Measurements from ENCODE around the gene CHID1. TPM values are rescaled to one million over a fixed set of nuclear protein-coding genes. Genes with fewer than 3 reads are reported as not detected.

The CHID1 gene
- total RNA-seq, 2 experiments from 2014 or later: 51.8 to 56.3 TPM

DNA sequence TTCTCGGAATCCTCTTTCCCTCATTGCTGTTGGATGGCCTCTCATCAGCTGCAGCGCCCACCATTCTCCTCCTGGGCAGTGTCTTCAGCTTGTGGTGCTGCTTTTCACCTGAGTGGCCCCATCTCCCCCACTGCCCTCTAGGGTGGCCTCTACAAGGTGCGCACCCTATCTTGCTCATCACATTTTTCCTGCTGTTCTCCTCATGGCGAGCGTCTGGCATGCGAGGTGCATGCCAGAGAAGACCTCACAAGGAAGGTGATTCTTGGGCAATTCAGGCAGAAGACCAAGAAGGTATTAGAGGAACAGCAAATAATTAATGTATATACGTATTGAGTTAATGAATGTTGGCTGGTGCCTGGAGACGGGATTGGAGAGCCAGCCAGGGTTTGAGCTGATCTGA, 18.2 kb upstream of the CHID1 start:
- Mint-ChIP-seq H3K27me3 (ENCODE audit: low read depth) (no peaks in the 10 kb centered on the region), H3K4me1 (ENCODE audit: low read depth) (peaks cover 56% of the 10 kb centered on the region), H3K4me3 (no peak overlapping the region), H3K27ac (no peak overlapping the region), H3K9me3 (no peaks in the 10 kb centered on the region), H3K36me3 (ENCODE audit: low read depth) (peaks cover 8% of the 10 kb centered on the region)
- DNase-seq: no peak
- intact Hi-C loops (cut with micrococcal nuclease): loop anchor here (5.0 kb wide), 2 partner anchors 44 to 86 kb away; partner anchors contain the start of genes POLR2L and TSPAN4
- CTCF ChIA-PET: interaction anchor here (1.6 kb wide), 1 partner anchor 123 kb away, joined by 5 read pairs; no protein-coding TSS in a partner anchor

DNA sequence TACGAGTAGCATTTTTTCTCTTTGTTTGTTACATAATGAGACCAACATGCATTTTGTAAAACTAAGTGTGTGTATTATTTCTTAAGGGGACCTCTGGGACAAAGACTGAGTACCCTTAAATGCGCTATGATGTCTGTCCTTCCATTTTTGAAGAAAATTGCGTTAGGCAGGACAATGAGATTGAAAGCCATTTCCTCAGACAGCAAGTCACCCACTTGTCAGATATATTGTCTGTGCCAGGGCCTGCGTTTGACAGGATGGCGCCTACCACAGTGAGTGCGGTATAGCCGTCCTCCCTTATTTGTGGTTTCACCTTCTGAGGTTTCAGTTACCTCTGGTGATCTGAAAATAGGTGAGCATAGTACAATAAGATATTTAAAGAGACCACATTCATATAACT, 17.3 kb upstream of the CHID1 start:
- Mint-ChIP-seq H3K9me3 (no peaks in the 10 kb centered on the region), H3K27me3 (ENCODE audit: low read depth) (no peaks in the 10 kb centered on the region), H3K4me1 (ENCODE audit: low read depth) (peaks cover 47% of the 10 kb centered on the region), H3K27ac (no peak overlapping the region), H3K36me3 (ENCODE audit: low read depth) (peaks cover 7% of the 10 kb centered on the region), H3K4me3 (peak overlapping the region; percentile 2)
- CTCF ChIA-PET: interaction anchor here (0.6 to 1.6 kb wide), 2 partner anchors 124 to 727 kb away, joined by 5 read pairs; no protein-coding TSS in a partner anchor
- intact Hi-C loops (cut with micrococcal nuclease): loop anchor here (5.0 kb wide), 2 partner anchors 44 to 86 kb away; partner anchors contain the start of genes POLR2L and TSPAN4
- peak; percentile 52 for DNase-seq

DNA sequence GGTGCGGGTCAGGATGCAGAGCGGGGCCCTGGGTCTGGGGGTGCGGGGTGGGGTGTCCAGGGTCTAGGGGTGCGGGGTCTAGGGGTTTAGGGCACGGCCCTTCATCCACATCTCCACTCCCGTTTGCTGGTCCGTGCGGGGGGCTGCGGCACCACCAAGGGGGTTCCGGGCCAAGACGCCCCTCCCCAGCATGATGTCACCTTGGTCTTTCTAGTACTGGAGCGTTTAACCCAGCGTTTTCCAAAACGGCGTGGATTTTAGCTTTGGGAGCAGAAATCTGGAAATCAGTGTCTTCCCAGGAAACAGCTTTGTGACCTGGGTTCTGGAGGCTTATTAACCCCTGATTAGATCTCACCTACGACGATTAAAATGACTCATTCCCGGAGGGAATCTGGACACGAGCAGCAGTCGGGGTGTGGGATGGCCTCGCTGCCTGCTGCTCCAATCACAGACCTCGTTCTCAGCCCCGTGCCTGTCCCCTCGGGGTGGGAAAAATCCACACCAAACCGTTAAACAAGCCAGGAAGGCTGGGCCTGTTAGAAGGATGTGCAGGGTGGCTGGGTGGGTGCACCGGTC, 15.8 kb upstream of the CHID1 start:
- peaks cover 5% of the 10 kb centered on the region for H3K36me3 Mint-ChIP-seq (ENCODE audit: low read depth)
- H3K27ac Mint-ChIP-seq: peak overlapping the region; percentile 82
- H3K4me3 Mint-ChIP-seq: peak overlapping the region; percentile 81
- H3K4me1 Mint-ChIP-seq (ENCODE audit: low read depth): peaks cover 38% of the 10 kb centered on the region
- CTCF ChIA-PET: interaction anchor here (1.0 kb wide), 1 partner anchor 10 kb away, joined by 3 read pairs; no protein-coding TSS in a partner anchor
- H3K9me3 Mint-ChIP-seq: no peaks in the 10 kb centered on the region
- intact Hi-C loops (cut with micrococcal nuclease): loop anchor here (5.0 kb wide), 2 partner anchors 46 to 84 kb away; partner anchors contain the start of genes POLR2L and TSPAN4
- H3K27me3 Mint-ChIP-seq (ENCODE audit: low read depth): no peaks in the 10 kb centered on the region
- no peak for DNase-seq

DNA sequence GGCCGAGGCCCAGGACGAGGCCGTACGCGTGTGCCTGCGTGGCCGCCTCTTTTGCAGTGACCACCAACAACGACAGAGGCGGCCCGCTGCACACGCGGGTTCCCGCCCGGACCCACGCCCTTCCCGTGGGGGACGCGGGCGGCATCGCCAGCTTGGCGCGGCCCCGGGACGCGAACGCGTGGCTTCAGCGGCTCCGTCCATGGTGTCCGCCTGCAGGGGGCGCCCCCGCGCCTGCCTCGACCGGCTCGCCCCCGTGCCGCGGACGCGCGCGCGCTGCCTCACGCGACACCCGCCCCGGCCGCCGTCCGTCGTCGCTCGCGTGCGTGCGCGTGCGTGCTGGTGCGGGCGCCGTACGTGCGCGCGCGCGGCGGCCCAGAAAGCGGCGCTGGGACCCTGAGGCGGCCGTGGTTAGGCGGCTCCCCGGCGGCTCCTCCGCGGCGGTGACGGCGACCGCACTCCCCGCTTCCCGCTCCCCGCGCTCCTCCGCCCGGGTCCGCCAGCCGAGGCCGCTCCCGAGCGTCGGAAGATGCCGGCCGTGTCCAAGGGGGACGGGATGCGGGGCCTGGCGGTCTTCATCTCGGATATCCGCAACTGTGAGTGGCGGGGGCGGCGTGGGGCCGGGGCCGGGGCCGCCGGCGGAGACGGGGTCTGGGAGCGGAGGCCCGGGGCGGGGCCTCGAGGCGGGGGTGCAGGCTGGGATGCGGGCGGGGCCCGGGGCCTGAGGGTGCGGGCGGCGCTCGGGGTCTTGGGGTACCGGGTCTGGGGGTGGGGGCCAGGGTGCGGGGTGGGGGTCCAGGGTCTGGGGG, 15.1 kb upstream of the CHID1 start, which contains the start of gene AP2A2:
AP2A2 (plus strand) TSS at position 375 of the 806 bp plus-strand sequence; CDS start at position 527, 152 bp downstream.
- DNase-seq: peak; percentile 87
- Mint-ChIP-seq H3K4me3 (peak within 1 kb of the TSS; percentile 81), H3K27ac (peak within 1 kb of the TSS; percentile 82), H3K36me3 (ENCODE audit: low read depth) (peaks cover 5% of the 10 kb centered on the region), H3K27me3 (ENCODE audit: low read depth) (no peaks in the 10 kb centered on the region), H3K4me1 (ENCODE audit: low read depth) (peaks cover 30% of the 10 kb centered on the region), H3K9me3 (no peaks in the 10 kb centered on the region)
- CTCF ChIA-PET: interaction anchor here (1.6 to 2.4 kb wide), 3 partner anchors 8 to 16 kb away, joined by 7 to 13 read pairs (median 9); partner anchors contain the start of gene CHID1
- intact Hi-C loops (cut with micrococcal nuclease): loop anchor here (1.0 to 5.0 kb wide), 4 partner anchors 15 to 126 kb away; partner anchors contain the start of genes CHID1, POLR2L and TSPAN4

DNA sequence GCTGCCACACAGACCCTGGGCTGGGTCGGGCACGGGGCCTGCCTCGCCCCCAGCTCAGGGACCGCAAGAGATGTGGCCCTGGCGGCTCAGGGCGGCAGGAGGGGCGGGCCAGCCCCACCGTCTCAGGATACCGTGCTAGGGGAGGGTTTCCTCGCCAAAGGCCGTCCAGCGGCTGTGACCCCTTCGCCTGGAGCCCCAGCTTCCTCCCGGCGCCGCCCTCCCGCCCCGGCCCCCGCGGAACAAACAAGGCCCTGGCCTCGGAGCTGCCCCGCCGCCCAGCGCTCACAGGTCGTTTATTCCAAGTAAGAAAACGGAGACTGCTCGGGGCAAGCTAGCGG, 14.5 kb upstream of the CHID1 start:
- intact Hi-C loops (cut with micrococcal nuclease): loop anchor here (1.0 to 5.0 kb wide), 4 partner anchors 15 to 126 kb away; partner anchors contain the start of genes CHID1, POLR2L and TSPAN4
- H3K4me3 Mint-ChIP-seq: no peak overlapping the region
- no peak for DNase-seq

DNA sequence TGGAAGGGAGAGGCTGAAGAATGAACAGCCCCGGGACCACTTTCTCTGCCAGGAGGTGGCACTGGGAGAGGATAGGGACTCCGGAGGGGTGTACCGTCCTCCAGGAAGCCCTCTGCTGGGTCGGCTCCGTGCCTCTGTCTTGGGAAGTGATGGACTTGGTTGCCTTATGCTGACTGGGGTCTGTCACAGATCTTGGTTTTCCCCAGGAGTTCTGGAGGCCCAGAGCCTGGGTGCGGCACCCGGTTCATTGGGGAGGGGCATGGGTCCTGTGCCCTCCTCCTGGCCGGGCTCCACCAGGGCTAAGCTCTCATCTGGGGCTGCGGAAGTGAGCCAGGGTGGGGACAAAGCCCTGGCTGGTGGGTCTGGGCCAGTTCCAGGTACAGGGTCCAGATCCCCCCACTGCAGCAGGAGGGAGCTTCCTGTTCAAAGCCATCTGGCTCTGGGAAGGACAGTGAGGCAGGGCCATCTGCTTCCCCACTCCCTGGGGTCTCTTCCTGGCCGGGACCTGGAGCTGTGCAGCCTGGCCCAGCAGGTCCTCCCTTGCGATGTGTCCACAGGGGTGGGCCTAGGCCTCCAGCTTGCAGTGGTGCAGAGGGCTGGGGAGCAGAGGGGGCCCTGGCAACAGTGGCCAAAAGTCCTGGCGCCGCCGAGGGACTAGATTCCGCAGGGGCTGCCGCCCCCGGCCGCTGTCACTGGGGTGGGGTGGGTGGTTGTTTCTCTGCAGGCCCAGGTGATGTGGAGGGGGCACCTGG, 14.0 kb upstream of the CHID1 start:
- H3K27ac Mint-ChIP-seq: no peak overlapping the region
- peaks cover 29% of the 10 kb centered on the region for H3K4me1 Mint-ChIP-seq (ENCODE audit: low read depth)
- intact Hi-C loops (cut with micrococcal nuclease): loop anchor here (1.0 to 5.0 kb wide), 4 partner anchors 14 to 127 kb away; partner anchors contain the start of genes CHID1, POLR2L and TSPAN4
- no peak overlapping the region for H3K4me3 Mint-ChIP-seq
- H3K36me3 Mint-ChIP-seq (ENCODE audit: low read depth): peaks cover 5% of the 10 kb centered on the region
- H3K9me3 Mint-ChIP-seq: no peaks in the 10 kb centered on the region
- CTCF ChIA-PET: interaction anchor here (0.6 to 2.4 kb wide), 4 partner anchors 10 to 19 kb away, joined by 5 to 13 read pairs (median 8); partner anchors contain the start of gene CHID1
- H3K27me3 Mint-ChIP-seq (ENCODE audit: low read depth): no peaks in the 10 kb centered on the region
- DNase-seq: no peak

More for the DNA sequence above, 14.5 kb upstream of the CHID1 start:
- H3K27me3 Mint-ChIP-seq (ENCODE audit: low read depth): no peaks in the 10 kb centered on the region
- peaks cover 29% of the 10 kb centered on the region for H3K4me1 Mint-ChIP-seq (ENCODE audit: low read depth)
- H3K27ac Mint-ChIP-seq: no peak overlapping the region
- H3K9me3 Mint-ChIP-seq: no peaks in the 10 kb centered on the region
- CTCF ChIA-PET: interaction anchor here (0.6 to 2.4 kb wide), 4 partner anchors 9 to 18 kb away, joined by 5 to 13 read pairs (median 8); partner anchors contain the start of gene CHID1
- H3K36me3 Mint-ChIP-seq (ENCODE audit: low read depth): peaks cover 5% of the 10 kb centered on the region

DNA sequence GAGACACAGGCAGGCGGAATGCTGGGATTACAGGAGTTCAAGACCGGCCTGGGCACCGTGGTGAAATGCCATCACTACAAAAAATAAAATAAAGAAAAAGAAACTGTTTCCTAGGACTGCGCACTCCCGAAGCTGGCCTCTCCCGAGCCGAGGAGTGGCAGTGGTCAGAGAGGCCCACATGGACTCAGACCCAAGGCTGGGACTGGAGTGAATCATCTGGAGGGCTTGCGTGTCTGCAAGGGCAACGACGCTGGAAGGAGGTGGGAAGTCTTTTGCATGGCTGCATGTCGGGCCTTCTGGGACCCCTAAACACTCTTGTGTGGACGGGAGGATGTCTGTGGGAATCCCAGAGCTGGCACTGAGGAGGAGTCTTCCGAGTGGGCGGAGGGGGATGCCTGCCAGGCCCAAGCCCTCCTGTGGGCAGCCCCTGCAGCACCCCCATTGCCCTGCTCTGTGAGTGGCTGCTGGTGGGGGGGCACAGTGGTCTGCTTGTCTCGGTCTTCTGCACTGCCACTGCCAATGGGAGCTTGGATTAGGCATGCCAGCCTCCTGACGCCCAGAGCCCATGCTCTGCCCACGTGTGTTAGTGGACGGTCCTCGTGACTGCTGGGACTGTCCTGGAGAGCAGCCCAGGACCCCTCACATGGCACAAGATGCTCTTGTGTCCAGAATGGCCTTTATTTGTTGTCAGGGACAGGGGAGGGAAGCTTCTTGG, 13.2 kb upstream of the CHID1 start:
- H3K27me3 Mint-ChIP-seq (ENCODE audit: low read depth): no peaks in the 10 kb centered on the region
- peaks cover 5% of the 10 kb centered on the region for H3K36me3 Mint-ChIP-seq (ENCODE audit: low read depth)
- CTCF ChIA-PET: interaction anchor here (1.6 to 2.4 kb wide), 3 partner anchors 10 to 14 kb away, joined by 7 to 13 read pairs (median 9); partner anchors contain the start of gene CHID1
- H3K4me3 Mint-ChIP-seq: no peak overlapping the region
- intact Hi-C loops (cut with micrococcal nuclease): no loop called here
- DNase-seq: no peak
- no peaks in the 10 kb centered on the region for H3K9me3 Mint-ChIP-seq
- no peak overlapping the region for H3K27ac Mint-ChIP-seq
- peaks cover 28% of the 10 kb centered on the region for H3K4me1 Mint-ChIP-seq (ENCODE audit: low read depth)

DNA sequence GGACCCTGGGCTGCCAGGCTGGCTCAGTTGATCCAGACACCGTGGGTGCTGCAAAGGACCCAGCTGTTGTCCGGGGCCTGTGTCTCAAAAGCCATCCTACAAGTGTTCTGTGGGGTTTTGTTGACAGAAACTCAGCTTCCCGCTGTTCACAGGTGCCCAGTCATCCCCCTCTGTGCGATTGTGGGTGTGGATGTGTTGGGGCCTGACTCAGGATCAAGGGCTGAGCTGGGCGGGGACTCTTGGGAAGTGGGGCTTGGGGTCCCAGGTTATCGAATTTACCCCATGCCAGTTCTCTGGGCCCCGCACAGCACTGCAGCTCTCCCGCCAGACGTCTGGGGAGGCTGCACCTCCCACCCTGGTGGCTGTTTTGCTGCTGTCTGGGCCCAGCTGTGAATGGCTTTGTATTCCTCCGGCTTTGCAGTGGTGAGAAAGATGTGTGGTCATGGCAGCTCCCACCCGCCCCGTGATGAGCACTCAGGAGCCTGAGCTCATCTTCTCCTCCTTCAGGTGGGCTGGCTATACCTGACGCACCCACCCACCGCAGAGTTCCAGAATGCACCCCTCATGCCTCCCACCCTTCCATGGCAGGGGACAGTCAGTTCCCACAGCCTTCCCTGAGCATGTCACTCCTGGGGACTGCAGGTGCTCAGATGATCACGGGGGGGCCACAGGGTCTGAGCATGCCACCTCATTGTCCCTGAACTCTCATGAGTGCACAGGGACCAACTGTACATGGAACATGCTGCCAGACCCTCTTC, 11.5 kb upstream of the CHID1 start:
- H3K27me3 Mint-ChIP-seq (ENCODE audit: low read depth): no peaks in the 10 kb centered on the region
- intact Hi-C loops (cut with micrococcal nuclease): no loop called here
- no peak overlapping the region for H3K4me3 Mint-ChIP-seq
- no peak overlapping the region for H3K27ac Mint-ChIP-seq
- H3K9me3 Mint-ChIP-seq: no peaks in the 10 kb centered on the region
- CTCF ChIA-PET: no interaction called here
- peaks cover 12% of the 10 kb centered on the region for H3K4me1 Mint-ChIP-seq (ENCODE audit: low read depth)
- no peak for DNase-seq
- peaks cover 2% of the 10 kb centered on the region for H3K36me3 Mint-ChIP-seq (ENCODE audit: low read depth)

DNA sequence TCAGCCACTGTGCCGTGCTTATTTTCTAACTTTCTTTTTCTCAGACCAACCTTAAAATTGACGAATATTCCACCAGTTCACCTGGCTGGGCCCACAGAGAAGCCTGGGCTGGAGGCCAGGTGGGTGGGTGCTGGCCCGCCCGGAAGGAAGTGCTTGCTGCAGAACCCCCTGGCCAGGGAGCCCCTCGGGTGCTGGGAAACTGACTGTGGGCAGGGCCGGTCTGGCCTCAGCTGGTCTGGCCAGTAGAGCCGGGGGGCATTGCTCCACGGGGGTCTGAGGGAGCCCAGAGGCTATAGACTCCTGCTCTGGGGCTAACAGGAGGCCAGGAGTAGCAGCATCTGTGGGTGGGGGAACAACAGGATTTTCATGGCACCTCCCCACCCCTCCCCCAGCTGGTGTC, 6.8 kb upstream of the CHID1 start:
- intact Hi-C loops (cut with micrococcal nuclease): no loop called here
- H3K27ac Mint-ChIP-seq: no peak overlapping the region
- no peaks in the 10 kb centered on the region for H3K36me3 Mint-ChIP-seq (ENCODE audit: low read depth)
- no peaks in the 10 kb centered on the region for H3K9me3 Mint-ChIP-seq
- peaks cover 3% of the 10 kb centered on the region for H3K4me1 Mint-ChIP-seq (ENCODE audit: low read depth)
- no peak overlapping the region for H3K4me3 Mint-ChIP-seq
- CTCF ChIA-PET: no interaction called here
- no peaks in the 10 kb centered on the region for H3K27me3 Mint-ChIP-seq (ENCODE audit: low read depth)
- no peak for DNase-seq

DNA sequence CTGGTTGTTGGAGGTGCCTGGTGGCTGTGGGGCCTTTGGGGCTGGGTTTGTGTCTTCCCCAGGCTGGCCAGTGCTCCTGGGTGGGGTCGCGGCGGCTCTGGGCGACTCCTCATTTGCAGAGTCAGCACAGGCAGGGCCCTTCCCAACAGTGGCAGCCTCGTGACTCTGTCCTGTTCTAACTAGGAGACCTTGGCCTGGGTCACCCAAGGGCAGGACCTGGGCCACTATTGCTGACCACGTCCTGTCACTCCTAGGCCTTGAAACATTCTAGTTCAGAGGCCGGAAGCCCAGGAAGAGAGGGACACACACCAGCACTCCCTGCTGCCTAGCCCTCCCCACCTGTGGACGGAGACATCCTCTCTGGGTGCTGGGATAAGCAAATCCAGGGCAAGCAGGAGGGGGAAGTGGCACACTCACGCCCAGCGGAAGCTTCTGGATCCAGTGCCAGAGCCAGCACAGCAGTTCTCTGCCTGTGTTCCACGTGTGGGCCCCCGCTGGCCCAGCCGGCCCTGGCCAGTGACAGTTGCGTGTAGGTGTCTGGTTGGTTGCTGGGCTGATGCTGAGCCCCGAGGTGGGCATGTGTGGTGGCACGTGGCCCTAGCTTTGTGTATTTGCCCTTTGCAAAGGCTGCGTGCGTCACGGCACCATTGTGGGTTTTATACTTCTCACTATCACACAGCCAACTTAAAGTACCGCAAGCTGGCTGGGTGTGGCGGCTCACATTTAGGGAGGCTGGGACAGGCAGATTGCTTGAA, 4.3 kb upstream of the CHID1 start:
- no peak overlapping the region for H3K4me3 Mint-ChIP-seq
- no peaks in the 10 kb centered on the region for H3K27me3 Mint-ChIP-seq (ENCODE audit: low read depth)
- intact Hi-C loops (cut with micrococcal nuclease): no loop called here
- DNase-seq: no peak
- CTCF ChIA-PET: no interaction called here
- no peaks in the 10 kb centered on the region for H3K9me3 Mint-ChIP-seq
- H3K27ac Mint-ChIP-seq: no peak overlapping the region
- no peaks in the 10 kb centered on the region for H3K36me3 Mint-ChIP-seq (ENCODE audit: low read depth)
- H3K4me1 Mint-ChIP-seq (ENCODE audit: low read depth): peaks cover 7% of the 10 kb centered on the region
